ENCODE measurements around the gene TDRD9.

TDRD9 gene

DNA sequence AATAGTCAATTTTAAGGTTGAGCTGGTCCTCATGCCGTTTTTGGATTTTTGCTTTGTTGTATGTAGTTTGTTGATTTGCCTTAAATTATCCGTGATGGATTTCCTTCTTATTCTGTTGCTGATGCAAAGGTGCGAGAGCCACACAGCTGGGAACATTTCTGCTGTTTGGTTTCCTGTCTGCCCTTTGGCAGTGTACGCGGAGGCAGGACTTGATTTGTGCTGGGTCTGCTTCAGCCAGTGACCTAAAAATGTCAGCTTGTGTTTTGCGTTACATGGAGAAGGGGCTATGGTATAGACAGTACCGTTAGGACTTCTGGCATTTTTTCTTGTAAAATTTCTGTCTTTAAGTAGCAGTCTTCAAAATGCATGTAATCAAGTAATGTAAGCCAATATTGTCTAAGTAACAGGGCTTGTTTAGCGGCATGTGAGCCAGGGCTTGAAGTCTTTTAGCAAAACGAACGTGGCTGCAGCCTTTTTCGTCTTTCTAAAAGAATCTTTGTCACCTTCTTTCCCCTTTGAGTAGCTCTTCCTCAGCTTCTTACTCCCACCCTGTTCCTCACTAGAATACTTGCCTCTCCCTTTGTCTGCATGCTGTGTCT, 32.3 kb downstream of the TDRD9 start:
- in situ Hi-C loops (cut with HindIII; ENCODE audit: low sequenced_read_pairs) = no loop called here
- DNase-seq (ENCODE audit: low read depth, low spot score) = no peak
- no peak overlapping the region for H3K4me3 ChIP-seq (ENCODE audit: low read depth, low read length)
- TF ChIP-seq, protein P1, sequence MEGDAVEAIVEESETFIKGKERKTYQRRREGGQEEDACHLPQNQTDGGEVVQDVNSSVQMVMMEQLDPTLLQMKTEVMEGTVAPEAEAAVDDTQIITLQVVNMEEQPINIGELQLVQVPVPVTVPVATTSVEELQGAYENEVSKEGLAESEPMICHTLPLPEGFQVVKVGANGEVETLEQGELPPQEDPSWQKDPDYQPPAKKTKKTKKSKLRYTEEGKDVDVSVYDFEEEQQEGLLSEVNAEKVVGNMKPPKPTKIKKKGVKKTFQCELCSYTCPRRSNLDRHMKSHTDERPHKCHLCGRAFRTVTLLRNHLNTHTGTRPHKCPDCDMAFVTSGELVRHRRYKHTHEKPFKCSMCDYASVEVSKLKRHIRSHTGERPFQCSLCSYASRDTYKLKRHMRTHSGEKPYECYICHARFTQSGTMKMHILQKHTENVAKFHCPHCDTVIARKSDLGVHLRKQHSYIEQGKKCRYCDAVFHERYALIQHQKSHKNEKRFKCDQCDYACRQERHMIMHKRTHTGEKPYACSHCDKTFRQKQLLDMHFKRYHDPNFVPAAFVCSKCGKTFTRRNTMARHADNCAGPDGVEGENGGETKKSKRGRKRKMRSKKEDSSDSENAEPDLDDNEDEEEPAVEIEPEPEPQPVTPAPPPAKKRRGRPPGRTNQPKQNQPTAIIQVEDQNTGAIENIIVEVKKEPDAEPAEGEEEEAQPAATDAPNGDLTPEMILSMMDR (IDR thresholded peaks at IDR 0.05; ENCODE audit: low read depth, low read length) = no peak

DNA sequence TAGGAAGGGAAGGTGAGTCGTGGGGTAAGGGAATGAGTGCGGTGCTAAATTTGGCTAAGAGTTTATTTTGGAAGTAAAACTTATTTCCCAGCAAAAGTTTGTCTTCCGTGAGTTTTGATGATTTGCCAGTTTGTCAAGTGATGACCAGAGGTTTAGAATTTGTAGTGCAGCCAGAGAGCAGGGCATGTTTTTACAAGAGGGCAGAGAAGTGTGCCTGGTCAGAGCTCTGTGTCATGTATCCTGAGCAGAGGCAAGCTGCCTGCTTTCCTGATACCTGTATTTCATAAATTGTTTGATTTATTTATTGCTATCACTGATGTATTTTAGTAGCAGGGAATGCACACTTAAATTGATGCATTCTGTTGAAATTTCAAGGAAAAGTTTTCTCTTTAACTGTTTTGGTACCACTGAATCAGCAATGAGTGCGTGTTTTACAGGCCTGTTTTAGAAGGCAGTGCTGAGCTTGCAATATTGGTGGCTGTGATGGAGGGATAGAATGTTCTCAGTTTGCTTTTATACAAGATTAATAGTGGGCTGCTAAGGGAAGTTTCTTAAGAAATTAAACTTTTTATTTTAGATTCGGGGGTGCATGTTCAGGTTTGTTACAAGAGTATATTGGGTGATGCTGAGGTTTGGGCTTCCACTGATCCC, 33.8 kb downstream of the TDRD9 start:
- in situ Hi-C loops (cut with HindIII; ENCODE audit: low sequenced_read_pairs) = no loop called here
- DNase-seq (ENCODE audit: low read depth, low spot score) = no peak
- TF ChIP-seq, protein P1 (IDR thresholded peaks at IDR 0.05; ENCODE audit: low read depth, low read length) = no peak
- no peak overlapping the region for H3K4me3 ChIP-seq (ENCODE audit: low read depth, low read length)

DNA sequence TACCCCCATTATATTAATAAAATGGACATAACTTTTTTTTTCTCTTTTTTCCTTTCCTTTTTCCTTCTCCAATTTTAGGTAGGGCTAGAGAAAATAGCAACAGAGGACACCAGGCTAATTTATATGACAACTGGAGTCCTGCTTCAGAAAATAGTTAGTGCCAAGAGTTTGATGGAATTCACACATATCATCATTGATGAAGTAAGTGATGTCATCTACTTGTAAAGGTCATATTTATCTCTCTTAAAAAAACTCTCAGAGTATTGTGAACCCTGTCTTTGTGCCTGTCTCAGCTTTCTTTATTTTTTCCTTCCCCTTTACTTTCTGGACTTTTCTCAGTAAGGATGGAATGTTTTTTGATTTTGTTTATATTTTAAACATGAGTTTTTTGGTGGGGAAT, 38.4 kb downstream of the TDRD9 start:
- H3K4me3 ChIP-seq (ENCODE audit: low read depth, low read length) = no peak overlapping the region
- TF ChIP-seq, protein P1 (IDR thresholded peaks at IDR 0.05; ENCODE audit: low read depth, low read length) = no peak
- in situ Hi-C loops (cut with HindIII; ENCODE audit: low sequenced_read_pairs) = no loop called here
- DNase-seq (ENCODE audit: low read depth, low spot score) = no peak

DNA sequence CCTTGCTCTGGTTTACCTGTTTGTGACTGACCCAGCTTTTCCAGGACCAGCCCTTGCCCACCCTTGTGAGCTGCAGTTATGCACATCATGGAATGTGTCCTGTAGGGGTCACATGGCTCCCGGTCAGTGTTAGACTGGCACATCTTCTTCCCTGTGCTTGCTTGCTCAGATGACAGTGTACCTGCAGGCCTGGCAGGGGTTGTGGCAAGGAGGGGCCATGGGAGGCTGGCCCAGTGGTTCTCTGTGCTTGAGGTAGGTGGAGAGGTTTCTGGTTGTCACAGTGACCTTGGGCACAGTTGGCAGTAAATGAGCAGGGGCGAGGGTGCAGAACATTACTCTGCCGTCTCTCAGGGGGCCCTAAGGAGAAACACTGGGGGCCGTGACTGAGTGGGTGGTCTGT, 41.7 kb downstream of the TDRD9 start:
- TF ChIP-seq, protein P1 (IDR thresholded peaks at IDR 0.05; ENCODE audit: low read depth, low read length) = no peak
- no peak overlapping the region for H3K4me3 ChIP-seq (ENCODE audit: low read depth, low read length)
- no peak for DNase-seq (ENCODE audit: low read depth, low spot score)
- in situ Hi-C loops (cut with HindIII; ENCODE audit: low sequenced_read_pairs) = no loop called here

GRCh38 chr14:103973354-103973753, 45.1 kb downstream of the TDRD9 start:
- no peak overlapping the region for H3K4me3 ChIP-seq (ENCODE audit: low read depth, low read length)
- TF ChIP-seq, protein P1 (IDR thresholded peaks at IDR 0.05; ENCODE audit: low read depth, low read length) = no peak
- no peak for DNase-seq (ENCODE audit: low read depth, low spot score)
- in situ Hi-C loops (cut with HindIII; ENCODE audit: low sequenced_read_pairs) = no loop called here

GRCh38 chr14:103974575-103974974, 46.3 kb downstream of the TDRD9 start:
- in situ Hi-C loops (cut with HindIII; ENCODE audit: low sequenced_read_pairs) = no loop called here
- DNase-seq (ENCODE audit: low read depth, low spot score) = no peak
- TF ChIP-seq, protein P1 (IDR thresholded peaks at IDR 0.05; ENCODE audit: low read depth, low read length) = no peak
- H3K4me3 ChIP-seq (ENCODE audit: low read depth, low read length) = no peak overlapping the region
